NCI-H1694 (cell line): ENCODE data around the gene CENPT.
"Not testable (repeated sequence)": the region's sequence is repeated elsewhere in the genome, so short reads cannot be mapped to it uniquely, and the experiment has no call there.

Experiments
- DNase-seq: peaks from one replicate; lab custom pipeline; 2025; lab: John Stamatoyannopoulos, UW

CENPT gene

DNA sequence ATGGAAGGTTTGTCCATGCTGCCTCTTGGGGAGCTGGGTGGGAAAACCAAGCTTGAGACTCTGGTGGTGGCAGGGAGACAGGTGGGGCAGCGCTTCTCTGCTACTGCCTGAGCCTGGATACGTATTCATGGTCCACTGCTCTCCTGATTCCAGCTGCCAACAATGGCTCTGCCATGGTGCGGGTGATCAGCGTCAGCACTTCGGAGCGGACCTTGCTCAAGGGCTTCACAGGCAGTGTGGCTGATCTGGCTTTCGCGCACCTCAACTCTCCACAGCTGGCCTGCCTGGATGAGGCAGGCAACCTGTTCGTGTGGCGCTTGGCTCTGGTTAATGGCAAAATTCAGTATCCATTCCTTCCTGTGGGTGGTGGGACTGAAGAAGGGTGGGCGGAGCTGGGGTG, 29.6 kb upstream of the CENPT start:
- no peak for DNase-seq

DNA sequence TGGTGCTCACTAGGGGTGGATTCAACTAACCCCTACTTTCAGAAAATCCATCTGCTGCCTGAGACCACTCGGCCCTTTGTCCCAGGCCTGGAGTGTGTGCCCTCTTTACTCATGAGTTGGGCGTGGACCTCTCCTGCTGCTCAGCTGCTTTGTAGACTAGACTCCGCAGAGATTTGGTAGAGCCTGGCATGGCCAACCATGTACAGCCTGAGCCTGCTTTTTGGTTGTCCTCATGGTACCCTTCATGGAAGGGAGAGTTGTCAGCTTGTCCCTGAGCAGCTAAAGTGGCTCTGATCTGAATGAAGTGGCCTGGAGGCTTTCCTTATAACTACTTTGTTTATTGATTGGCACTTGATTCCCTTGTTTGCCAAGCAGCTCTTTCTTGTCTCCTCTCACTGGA, 26.9 kb upstream of the CENPT start:
- DNase-seq = no peak

DNA sequence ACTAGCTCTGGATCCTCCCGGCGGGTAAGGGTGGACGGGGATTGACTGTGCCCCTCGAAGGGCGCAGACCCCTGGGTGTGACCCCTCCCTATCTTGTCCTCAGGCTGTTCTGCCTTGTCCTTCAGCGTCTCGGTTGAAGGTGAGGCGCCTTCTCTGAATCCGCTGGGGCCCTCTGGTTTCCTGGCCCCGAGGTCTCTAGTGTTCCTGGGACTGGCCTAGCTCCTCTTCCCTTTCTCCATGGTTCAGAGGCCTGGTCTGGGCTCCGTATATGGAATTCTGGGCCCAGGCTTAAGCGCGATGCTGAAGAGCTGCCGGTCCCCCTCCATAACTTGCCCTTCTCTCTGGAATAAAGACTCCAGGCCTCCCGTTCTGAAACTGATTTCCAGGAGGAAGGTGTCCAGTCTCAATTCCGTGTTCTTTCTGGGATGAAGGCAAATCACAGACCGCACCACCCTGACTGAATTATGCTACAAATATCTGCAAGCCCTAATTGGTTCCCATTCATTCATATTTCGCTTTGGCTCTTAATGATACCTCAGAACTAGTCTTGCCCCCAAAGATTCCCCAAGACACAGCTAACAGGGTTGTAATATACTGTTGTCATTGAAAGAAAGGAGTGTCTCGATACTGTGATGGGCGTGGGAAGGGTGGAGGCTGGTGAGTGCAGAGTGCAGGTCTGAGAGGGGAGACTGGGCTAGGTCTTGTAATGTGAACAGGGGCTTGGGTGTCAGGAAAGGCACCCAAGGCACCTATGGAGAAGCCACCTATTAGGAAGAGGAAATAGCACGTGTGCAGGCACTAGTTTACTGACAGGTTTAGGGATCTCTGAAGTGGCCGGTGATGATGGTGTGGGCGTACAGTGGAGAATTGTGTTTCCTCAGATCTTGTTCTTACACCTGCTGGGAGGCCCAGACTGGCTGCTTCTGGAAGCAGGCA, 26.2 kb upstream of the CENPT start:
- DNase-seq = no peak

DNA sequence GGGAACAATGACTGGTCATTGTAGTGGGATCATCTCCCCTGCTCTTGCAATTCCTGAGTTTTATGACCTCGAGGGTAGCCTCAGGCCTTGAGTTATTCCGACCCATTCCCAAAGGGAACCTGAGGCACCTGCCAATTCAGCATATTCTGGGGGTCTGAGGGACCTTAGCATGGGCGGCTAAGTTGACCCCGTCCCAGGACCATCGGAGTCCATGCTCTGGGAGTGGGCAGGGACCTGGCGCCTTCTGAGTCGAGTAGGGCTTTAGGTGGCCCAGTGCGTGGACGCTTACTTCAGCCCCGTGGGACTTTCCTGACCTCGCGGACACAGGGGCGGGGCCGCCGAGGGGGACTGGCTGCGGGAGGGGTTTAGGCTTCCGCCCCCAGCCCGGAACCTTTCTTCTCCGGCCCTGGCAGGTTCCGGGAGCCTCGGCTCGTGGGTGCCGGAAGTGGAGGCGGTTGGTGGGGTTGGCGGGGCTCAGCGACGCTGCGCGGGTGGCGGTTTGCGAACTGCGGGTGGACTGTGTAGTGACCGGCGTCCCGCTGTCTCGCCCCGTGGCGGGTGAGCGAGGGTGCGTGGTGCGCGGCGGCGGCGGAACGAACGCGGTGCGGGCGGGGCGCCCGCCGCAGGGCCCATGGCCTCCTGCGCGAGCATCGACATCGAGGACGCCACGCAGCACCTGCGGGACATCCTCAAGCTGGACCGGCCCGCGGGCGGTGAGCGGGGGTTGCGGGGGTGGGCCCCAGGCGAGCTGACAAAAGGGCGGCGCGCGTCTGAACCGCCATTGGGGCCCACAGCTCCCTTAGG, 25.3 kb upstream of the CENPT start, which contains the start of gene EDC4:
Gene EDC4, plus strand, starts transcription at position 422 of the 804 bp plus-strand sequence. Its CDS starts 210 bp downstream, at position 632.
- no peak for DNase-seq

DNA sequence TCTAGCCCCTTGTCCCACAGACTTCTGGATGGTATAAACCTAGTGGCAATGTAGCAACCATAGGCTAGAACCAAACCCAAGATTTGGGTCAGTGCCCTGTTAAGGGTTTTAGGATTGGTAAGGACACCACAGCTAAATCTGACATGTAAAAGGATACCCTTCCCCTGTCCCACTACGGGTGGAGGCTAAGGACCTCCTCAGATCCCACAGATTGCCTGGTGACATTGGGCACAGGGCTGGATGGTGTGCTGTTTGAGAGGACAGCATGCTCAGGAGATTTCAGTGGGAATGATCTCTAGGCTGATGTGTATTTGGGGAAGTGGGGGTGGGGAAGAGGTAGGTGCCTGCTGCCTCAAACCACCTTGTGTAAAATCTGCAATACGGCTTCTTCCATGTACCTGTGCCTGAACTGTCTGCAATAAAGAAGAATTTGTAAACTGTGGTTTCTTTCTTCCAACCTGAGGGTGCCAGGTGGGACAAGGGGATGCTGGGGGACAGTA, 24.7 kb upstream of the CENPT start:
- no peak for DNase-seq

DNA sequence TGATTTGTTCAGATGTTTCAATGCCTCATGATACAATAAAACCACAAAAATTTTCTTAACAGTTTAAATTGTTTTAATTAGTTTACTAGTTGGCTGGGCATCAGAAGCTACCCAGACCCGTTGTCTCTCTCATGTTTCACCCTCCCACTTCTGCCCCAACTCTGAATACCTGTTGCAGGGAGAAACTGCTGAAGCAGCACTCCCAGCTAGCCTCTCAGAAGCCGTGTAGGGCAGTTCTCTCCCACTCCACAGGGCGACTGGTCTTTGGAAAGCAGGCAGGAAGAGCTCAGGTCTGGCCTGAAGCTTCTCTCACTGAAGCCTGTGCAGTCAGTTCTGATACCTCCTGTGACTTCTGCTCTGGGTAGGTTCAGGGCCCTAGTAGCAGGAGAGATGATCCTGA, 23.8 kb upstream of the CENPT start:
- DNase-seq = no peak

DNA sequence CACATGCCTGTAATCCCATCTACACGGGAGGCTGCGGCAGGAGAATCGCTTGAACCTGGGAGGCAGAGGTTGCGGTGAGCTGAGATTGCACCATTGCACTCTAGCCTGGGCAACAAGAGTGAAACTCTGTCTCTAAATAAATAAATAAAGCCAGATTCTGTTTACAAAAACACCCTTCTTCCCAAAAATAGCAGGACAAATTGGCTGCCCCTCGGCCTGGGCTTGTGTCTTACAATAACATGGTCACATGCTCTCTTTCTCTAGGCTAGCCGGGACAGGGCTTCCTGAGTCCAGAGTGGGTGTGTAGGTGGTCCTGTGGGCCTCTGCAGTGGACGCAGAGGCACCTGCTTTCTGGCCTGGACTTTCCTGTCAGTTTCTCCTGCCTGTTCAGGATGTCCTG, 22.2 kb upstream of the CENPT start:
- no peak for DNase-seq

DNA sequence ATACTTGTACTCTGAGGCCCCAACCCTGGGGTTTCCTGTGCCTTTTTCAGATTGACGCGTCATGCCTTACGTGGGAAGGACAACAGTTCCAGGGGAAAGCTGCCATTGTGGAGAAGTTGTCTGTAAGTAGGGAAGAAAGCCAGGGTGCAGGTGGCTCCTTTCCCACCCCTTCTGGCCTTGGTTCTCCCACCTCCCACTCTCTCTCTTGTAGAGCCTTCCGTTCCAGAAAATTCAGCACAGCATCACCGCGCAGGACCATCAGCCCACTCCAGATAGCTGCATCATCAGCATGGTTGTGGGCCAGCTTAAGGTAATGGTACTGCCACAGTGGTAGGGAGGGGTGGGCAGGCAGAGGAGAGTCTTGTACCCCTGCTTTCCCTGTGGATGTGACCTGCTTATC, 20.8 kb upstream of the CENPT start:
- DNase-seq = no peak

DNA sequence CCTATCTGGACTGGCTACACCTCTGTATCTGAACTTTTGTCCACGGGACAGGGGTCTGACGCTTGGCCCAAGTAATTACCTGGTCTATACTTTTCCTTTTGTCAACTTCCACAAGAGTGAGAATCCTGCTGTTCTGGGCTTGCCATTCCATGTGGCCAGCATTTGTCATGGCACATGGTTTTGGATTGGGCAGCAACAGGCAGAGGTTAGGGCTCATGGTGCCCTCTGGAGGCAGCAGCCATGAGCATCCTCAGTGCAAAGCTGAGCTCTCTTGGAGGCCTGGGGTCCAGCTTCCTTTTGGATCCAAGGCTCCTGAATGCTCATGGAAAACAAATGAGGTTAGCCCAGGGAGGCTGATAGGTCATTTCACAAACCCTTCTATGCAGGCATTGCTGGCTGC, 17.8 kb upstream of the CENPT start:
- DNase-seq = no peak

DNA sequence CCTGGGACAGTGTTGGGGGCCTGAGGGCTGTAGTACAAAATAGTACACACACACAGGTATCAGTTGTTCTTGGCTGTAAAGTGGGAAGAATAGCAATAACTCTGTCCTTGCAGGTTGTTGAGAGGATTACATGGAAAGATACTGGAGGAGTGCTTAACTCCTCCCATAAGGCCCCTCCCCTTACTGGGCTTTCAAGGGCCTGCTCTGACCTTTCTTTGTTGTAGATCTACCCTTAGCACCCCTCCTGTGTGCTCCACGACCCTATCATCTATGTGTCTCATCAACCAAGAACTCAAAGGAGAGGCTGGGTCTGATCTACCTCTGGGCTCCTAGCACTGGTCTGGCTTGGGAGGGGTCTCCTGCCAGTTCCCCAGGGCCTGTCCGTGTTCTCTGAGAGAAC, 17.1 kb upstream of the CENPT start:
- DNase-seq = no peak

DNA sequence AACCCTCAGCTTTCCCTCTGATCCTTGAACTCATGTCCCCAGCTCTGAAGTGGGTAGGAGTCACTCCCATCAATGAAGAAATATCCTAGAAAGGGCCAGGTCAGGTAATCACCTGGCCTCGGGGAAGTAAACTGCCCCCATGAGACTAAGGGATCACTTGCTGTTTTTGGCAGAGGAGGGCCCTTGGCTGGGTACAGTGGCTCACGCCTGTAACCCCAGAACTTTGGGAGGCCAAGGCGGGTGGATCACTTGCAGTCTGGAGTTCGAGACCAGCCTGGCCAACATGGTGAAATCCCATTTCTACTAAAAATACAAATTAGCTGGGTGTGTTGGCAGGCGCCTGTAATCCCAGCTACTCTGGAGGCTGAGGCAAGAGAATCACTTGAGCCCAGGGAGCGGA, 16.6 kb upstream of the CENPT start:
- DNase-seq = not testable (repeated sequence)

DNA sequence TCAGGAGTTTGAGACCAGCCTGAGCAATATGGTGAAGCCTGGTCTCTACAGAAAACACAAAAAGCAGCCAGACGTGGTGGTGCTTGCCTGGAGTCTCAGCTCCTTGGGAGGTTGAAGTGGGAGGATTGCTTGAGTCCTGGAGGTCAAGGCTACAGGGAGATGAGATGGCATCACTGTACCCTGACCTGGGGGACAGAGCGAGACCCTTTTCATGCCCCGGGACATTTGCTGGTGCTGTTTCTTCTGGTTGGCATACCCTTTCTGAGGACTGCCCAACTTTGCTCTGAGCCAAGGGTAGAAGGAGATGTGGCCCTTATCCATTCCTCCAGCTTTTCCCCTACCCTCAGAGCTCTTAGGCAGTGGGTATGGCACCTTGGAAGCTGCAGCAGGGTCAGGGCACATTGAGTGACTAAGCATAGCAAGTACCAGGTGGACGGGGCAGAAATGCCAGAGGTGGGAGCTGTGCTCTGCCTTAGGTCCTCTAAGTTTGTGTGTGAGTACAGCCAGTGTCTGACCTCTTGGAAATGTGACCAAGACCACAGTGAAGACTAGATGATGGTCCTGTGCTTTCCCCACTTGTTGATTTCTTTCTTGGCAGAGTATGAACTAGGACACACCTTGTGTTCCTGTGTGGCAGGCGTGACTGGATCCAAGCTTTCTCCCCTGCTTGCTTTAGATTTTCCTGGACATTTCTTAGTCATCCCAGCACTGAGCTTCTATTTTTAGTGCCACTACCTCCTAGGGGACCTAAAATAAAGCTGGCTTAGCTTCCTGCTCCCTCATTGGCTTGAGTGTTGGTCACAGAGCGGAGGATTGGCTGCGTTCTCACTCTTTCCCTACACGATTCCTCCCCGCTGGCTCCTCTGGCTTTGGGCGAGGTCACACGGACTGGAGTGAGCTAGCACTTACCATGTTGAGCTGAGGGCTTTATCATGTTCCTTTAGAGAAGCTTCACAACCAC, 15.4 kb upstream of the CENPT start:
- DNase-seq = no peak

DNA sequence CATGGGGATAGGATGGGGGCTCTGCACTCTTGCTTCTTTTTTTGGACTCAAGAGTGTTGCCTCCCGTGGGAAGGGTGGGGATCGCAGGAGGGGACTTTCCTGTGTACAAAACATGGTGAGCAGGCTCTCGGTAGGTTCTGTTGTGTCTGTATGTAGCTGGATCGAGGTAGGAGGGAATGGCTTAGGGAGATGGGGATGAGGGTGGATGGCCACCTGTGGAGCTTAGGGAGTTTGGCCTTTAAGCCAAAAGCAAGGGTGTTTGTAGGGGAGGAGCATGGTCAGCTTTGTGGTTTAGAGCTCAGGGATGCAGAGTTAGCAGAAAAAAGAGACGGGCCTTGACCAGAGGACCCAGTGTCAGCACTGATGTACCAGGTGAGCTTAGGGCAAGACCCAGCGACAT, 14.4 kb upstream of the CENPT start:
- no peak for DNase-seq

DNA sequence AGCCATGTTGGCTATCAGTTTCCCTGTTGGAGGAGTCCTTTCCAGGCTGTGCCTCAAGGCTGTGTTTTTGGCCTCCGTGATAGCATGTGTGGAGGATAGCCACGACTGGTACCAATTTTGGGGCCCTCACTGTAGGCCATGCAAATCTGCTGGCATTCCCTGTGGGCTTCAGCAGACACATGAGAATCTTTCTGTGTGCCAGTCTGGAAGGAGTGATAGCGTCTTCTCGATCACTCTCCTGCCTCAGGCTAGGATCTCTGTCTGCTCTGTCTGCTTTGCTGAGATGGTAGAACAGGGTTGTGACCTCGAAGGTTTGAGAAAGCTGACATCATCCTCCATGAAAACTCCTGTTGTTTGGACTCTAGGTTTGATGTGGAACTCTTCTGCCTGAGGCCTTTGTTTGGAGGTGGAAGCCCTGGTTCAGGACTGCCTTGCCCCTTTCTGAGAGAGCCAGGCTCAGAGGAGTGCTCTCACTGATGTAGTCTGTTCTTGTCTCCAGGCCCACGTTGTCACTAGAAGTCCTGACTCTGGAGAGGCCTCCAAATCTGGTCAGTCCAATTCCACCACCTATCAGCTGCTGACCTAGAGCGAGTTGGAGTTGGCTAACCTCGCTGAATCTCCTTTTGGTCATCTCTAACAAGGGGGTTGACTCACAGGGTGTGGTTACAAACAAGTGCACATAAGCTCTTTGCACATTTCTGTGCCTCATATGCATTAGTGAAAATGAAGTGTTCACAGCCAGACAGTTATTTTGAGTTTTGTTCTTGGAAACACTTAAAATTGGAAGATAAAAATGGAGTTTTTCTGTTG, 13.3 kb upstream of the CENPT start:
- no peak for DNase-seq

DNA sequence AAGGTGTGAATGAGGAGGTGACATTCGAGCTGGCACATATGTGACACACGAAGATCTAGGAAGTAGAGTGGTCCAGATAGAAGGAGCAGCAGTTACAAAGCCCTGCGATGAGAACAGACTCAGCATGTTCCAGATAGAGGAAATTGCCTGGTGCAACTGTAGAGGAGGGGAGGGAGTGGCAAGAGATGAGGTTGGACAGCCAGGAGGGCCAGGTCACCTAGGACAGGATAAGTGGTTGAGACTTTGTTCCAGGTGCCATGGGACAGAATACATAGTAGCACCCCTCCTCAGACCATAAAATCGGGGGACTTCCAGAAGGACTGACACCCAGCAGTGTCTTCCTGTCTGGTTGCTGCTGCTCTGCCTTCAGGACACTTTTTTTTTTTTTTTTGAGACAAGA, 11.0 kb upstream of the CENPT start:
- no peak for DNase-seq

DNA sequence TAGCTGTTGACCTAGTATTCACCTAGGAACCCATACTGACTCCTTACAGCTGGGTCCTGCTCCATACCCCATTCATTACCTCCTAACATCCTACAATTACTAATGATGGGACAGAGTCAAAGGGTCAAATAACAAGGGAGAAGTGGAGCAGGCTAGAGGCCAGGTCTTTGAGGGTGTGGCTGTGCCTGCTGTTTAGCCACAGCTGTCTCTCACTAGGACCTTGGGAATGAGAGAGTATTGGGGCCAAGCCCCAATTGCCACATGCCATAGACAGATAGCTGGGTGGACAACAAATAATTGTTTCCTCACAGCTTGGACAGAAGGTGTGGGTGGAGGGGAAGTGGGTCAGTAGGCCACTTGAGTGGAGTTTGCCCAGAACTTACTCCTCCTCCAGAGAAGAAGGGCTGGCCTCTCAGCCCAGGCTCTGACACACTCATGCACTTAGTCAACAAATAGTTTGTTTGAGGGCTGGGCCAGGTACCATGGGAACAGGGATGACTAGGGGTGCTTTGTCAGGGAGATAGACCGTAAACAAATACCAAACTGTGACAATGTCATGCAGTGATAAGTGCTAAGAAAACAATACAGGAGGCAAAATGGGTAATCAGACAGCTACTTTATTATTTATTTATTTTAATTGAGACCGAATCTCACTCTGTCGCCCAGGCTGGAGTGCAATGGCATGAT, 10.2 kb upstream of the CENPT start:
- DNase-seq = no peak

DNA sequence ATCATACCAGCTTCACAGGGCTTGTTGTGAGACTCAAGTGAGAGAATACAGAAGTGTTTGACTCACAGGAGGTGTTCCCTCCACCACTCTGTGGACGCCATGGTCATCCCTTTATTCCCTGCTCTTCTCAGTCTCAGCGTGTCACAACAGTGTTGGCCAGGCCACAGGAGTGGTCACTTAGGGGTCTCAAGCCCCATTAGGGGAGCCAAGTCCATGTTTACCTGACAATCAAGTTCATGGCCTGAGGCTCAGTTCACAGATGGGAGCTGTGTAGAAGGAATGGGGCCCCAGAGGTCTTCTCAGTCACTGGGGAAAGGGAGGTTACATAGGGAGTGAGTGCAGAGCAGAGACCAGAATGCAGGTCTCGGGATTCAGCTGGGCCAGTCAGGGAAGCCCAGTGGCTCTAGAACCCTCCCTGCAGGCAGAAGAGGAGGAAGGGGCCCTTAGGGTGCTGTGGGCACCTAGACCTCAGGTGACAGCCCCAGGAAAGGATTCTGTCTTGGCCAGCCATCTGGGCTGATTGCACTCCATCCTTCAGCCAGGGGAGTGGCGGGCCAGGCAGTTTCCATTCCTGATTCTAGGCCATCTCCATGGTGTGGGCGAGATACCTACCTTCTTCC, 9.5 kb upstream of the CENPT start:
- DNase-seq = no peak

DNA sequence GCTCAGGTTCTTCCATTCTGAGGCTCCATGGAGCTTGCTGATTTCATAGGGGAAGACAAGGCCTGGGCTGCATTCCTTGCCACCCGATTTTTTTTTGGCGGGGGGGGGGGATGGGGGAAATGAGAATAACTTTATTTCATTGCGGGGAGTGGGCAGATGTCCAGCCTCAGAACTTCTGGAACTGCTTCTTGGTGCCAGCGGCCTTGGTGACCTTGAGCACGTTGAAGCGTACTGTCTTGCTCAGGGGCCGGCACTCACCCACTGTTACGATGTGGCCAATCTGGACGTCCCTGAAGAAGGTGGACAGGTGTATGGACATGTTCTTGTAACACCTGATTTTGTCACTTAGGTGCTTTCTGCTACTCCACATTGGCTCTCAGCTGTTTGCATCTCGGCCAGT, 8.3 kb upstream of the CENPT start:
- DNase-seq = no peak

DNA sequence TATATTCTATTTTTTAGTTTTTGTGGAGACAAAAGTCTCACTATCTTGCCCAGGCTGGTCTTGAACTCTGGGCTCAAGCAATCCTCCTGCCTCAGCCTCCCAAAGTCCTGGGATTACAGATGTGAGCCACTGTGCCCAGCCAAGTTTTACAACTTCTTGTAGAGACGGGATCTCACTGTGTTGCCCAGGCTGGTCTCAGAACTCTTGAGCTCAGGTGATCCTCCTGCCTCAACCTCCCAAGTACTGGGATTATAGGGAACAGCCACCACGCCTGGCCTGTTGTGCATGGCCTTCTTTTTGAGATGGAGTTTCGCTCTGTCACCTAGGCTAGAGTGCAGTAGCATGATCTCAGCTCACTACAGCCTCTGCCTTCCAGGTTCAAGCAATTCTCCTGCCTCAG, 6.2 kb upstream of the CENPT start:
- no peak for DNase-seq

DNA sequence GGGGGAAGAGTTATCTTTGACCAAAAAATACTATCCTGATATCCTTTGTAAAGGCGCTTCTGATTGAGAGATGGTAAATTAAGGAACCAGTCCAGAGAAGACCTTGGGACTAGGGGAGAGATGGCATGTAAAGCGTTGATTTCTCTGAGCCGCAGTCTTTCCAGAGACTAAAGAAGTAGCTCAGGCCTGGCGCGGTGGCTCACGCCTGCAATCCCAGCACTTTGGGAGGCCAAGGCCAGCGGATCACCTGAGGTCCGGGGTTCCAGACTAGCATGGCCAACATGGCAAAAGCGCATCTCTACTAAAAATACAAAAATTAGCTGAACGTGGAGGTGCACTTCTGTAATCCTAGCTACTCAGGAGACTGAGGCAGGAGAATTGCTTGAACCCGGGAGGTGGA, 625 bp upstream of the CENPT start:
- no peak for DNase-seq
